Lung (tissue), 12 donors: ENCODE results near the gene CES2. TPM values are rescaled to one million over a fixed set of nuclear protein-coding genes. Genes with fewer than 3 reads are reported as not detected.

Experiments used
- ATAC-seq: fragments of 200-7000 bp; cut with Tn5 transposase; one replicate; pipeline ENCODE4 v1.9.1; 2020; ENCODE audit warnings: moderate number of reproducible peaks; ENCODE audit not compliant: insufficient read depth, low FRiP score
- DNase-seq, 3 donors: peaks; one replicate each; pipeline ENCODE4 v3.0.0-alpha.2; 2013 to 2017
- H3K27ac ChIP-seq, 2 donors: one replicate each; pipeline ENCODE4 v1.5.1; 2013; ENCODE audit warnings: mild to moderate bottlenecking in 2 of 2, moderate library complexity in 2 of 2, control low read depth in 1 of 2, inconsistent platforms in 1 of 2, low read depth in 1 of 2, low read length in 1 of 2
- H3K27me3 ChIP-seq, 3 donors: one replicate each; pipeline ENCODE4 v1.5.1; 2013; ENCODE audit warnings: low read length in 2 of 3; ENCODE audit not compliant: control insufficient read depth in 3 of 3, insufficient read depth in 3 of 3
- H3K36me3 ChIP-seq, 4 donors: one replicate each; pipeline ENCODE4 v1.5.1; 2013; ENCODE audit warnings: low read length in 4 of 4, mild to moderate bottlenecking in 1 of 4, moderate library complexity in 1 of 4; ENCODE audit not compliant: control insufficient read depth in 4 of 4, insufficient read depth in 4 of 4
- H3K4me1 ChIP-seq, 5 donors: one replicate each; pipeline ENCODE4 v1.5.1; 2013; ENCODE audit warnings: low read length in 5 of 5, mild to moderate bottlenecking in 2 of 5, moderate library complexity in 1 of 5; ENCODE audit not compliant: control insufficient read depth in 5 of 5, insufficient read depth in 5 of 5
- H3K4me3 ChIP-seq: one replicate; pipeline ENCODE4 v1.5.1; 2013; ENCODE audit warnings: mild to moderate bottlenecking, control low read depth, moderate library complexity
- H3K9ac ChIP-seq, 2 donors: one replicate each; pipeline ENCODE4 v1.5.1; 2013; ENCODE audit warnings: low read length in 2 of 2, control low read depth in 1 of 2; ENCODE audit not compliant: insufficient read depth in 1 of 2
- H3K9me3 ChIP-seq, 4 donors: one replicate each; pipeline ENCODE4 v1.5.1; 2013; ENCODE audit warnings: low read length in 3 of 4, mild to moderate bottlenecking in 1 of 4, moderate library complexity in 1 of 4; ENCODE audit not compliant: control insufficient read depth in 4 of 4, insufficient read depth in 3 of 4
- CTCF ChIP-seq: IDR thresholded peaks from 2 replicates; pipeline ENCODE4 v1.5.1; 2012; ENCODE audit warnings: mild to moderate bottlenecking; ENCODE audit errors: control extremely low read depth, extremely low read depth
- WGBS, 2 donors: extraction: QIAGEN DNeasy Blood & Tissue Kit; methylation state at CpG; one replicate each; pipeline ENCODE4 v1.1.7; 2013; 5-methylcytosine and 5-hydroxymethylcytosine counted together
- polyA plus RNA-seq, 2 donors: library from polyadenylated mRNA; stranded (reverse); fragments of 200-250 nt; gene quantifications; one replicate each; pipeline ENCODE4 v1.2.1, GENCODE V29; 2013
- total RNA-seq, 2 donors: library from RNA; depleted of rRNA in 1 of 2; stranded (reverse); fragments of >200 nt in 1 of 2; gene quantifications; one replicate each; pipeline ENCODE4 v1.2.1, GENCODE V29; 2014 to 2021
- donor health status: control.
- donor health status: control.
- donor health status: Bipolar disorder and iron deficiency.
- donor health status: healthy.
- donor health status: DM: yes; HTN: yes; CAD: no.

Gene CES2
- total and polyA plus RNA-seq, 4 donors, result 24.6 to 51.0 (median 26.2) TPM

- H3K27ac ChIP-seq, result peak overlapping the region; percentile 1 to 90
- no peaks in the 10 kb centered on the region for H3K9me3 ChIP-seq
- peaks cover 0 to 18% (median 18%) of the 10 kb centered on the region in 3 donors for H3K27me3 ChIP-seq
- ATAC-seq (no peak), DNase-seq (peak in 1 of 3 donors; percentile 42)
- WGBS, 2 donors, result 71 to 73% methylated on average over 18 of the region's 18 CpGs
- H3K9ac ChIP-seq, result no peak overlapping the region
- TF ChIP-seq CTCF, result no peak
- H3K36me3 ChIP-seq, result no peaks in the 10 kb centered on the region
- H3K4me1 ChIP-seq, result peaks cover 0 to 17% (median 9%) of the 10 kb centered on the region in 5 donors
- H3K4me3 ChIP-seq, result peak overlapping the region; percentile 26
These were observed 12.0 kb upstream of the CES2 start for GRCh38 chr16:66923247-66923731.

- H3K27me3 ChIP-seq, result peaks cover 0 to 18% (median 18%) of the 10 kb centered on the region in 3 donors
- H3K36me3 ChIP-seq, result no peaks in the 10 kb centered on the region
- no peaks in the 10 kb centered on the region for H3K9me3 ChIP-seq
- 33 to 42% methylated on average over 3 of the region's 3 CpGs for WGBS, 2 donors
- no peak overlapping the region for H3K9ac ChIP-seq
- peak overlapping the region; percentile 26 for H3K4me3 ChIP-seq
- ATAC-seq, result no peak
- no peak for TF ChIP-seq CTCF
- no peak for DNase-seq
- peak overlapping the region; percentile 1 to 90 for H3K27ac ChIP-seq
- H3K4me1 ChIP-seq, result peaks cover 0 to 18% (median 6%) of the 10 kb centered on the region in 5 donors
These were observed 11.4 kb upstream of the CES2 start for GRCh38 chr16:66923866-66924265.

GRCh38 chr16:66924527-66925321, 10.6 kb upstream of the CES2 start:
- H3K36me3 ChIP-seq, result no peaks in the 10 kb centered on the region
- H3K4me1 ChIP-seq, result peaks cover 0 to 18% (median 6%) of the 10 kb centered on the region in 5 donors
- ATAC-seq, result peak; percentile 63
- no peak for TF ChIP-seq CTCF
- DNase-seq, result no peak
- H3K4me3 ChIP-seq, result peak overlapping the region; percentile 51
- no peak overlapping the region for H3K9ac ChIP-seq
- no peaks in the 10 kb centered on the region for H3K9me3 ChIP-seq
- H3K27me3 ChIP-seq, result peaks cover 0 to 18% (median 18%) of the 10 kb centered on the region in 3 donors
- peak overlapping the region; percentile 54 to 90 for H3K27ac ChIP-seq
- 8% methylated on average over 71 to 72 of the region's 72 CpGs for WGBS, 2 donors
